22Rv1 (cell line): Measurements from ENCODE around the gene NR1D2.

Experiments used
- H3K27ac ChIP-seq: fragments of 450-650 bp; 2 replicates; pipeline ENCODE4 v1.5.1; 2017
- ZFX ChIP-seq: fragments of 450-650 bp; IDR thresholded peaks from 2 replicates; pipeline ENCODE4 v1.6.1; 2017; ENCODE audit warnings: antibody characterized with exemption, borderline replicate concordance
- TF ChIP-seq, protein P1 (sequence below): fragments of 450-650 bp; IDR thresholded peaks from 2 replicates; pipeline ENCODE4 v1.5.1; 2017; ENCODE audit warnings: mild to moderate bottlenecking

The NR1D2 gene

GRCh38 chr3:23920151-23920655 is 24.9 kb upstream of the NR1D2 start:
- TF ChIP-seq ZFX: no peak
- TF ChIP-seq, protein P1, sequence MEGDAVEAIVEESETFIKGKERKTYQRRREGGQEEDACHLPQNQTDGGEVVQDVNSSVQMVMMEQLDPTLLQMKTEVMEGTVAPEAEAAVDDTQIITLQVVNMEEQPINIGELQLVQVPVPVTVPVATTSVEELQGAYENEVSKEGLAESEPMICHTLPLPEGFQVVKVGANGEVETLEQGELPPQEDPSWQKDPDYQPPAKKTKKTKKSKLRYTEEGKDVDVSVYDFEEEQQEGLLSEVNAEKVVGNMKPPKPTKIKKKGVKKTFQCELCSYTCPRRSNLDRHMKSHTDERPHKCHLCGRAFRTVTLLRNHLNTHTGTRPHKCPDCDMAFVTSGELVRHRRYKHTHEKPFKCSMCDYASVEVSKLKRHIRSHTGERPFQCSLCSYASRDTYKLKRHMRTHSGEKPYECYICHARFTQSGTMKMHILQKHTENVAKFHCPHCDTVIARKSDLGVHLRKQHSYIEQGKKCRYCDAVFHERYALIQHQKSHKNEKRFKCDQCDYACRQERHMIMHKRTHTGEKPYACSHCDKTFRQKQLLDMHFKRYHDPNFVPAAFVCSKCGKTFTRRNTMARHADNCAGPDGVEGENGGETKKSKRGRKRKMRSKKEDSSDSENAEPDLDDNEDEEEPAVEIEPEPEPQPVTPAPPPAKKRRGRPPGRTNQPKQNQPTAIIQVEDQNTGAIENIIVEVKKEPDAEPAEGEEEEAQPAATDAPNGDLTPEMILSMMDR: no peak
- peak overlapping the region; percentile 41 for H3K27ac ChIP-seq

- H3K27ac ChIP-seq: peak overlapping the region; percentile 41
- TF ChIP-seq ZFX: no peak
- TF ChIP-seq, protein P1: no peak
Observed at GRCh38 chr3:23921052-23921511, 24.0 kb upstream of the NR1D2 start.

- TF ChIP-seq, protein P1: no peak
- TF ChIP-seq ZFX: no peak
- no peak overlapping the region for H3K27ac ChIP-seq
Observed at GRCh38 chr3:23923786-23924185, 21.3 kb upstream of the NR1D2 start.

DNA sequence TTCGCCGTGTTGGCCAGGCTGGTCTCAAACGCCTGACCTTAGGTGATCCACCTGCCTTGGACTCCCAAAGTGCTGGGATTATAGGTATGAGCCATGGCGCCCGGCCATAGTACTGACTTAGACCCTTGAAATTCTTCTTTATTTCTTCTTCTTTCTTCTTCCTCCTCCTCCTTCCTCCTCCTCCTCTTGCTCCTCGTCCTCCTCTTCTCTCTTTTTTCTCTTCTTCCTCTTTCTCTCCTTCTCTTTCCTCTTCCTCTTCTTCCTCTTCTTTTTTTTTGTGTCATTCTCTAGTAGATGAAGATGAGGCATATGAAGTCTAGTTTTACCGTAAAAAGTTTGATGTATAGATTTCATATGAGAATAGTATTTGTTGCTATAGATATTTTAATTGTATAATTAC is 18.8 kb upstream of the NR1D2 start:
- peak overlapping the region; percentile 82; the same call in 1 of the 2 replicates for H3K27ac ChIP-seq
- TF ChIP-seq, protein P1: no peak
- no peak for TF ChIP-seq ZFX

DNA sequence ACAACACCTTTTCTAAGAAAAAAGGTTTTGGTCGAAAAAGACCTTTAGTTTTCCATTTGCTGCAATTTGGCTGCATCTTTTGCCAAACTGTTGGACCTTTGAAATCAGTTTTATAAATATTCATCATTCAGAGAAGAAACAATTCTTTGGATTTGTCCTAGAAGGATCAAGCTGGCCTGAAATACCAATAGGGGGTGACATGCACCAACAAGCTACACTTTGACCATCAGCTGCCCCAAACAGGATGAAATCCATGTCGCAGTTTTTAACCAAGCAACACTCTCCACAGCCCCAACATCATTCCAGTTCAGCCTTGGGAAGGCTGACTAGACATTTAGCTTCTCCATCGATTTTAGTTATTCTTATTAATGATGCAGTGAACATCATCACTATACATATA is 18.4 kb upstream of the NR1D2 start:
- H3K27ac ChIP-seq: peak overlapping the region; percentile 82
- no peak for TF ChIP-seq ZFX
- TF ChIP-seq, protein P1: peak; percentile 14; the same call in 1 of the 2 replicates

DNA sequence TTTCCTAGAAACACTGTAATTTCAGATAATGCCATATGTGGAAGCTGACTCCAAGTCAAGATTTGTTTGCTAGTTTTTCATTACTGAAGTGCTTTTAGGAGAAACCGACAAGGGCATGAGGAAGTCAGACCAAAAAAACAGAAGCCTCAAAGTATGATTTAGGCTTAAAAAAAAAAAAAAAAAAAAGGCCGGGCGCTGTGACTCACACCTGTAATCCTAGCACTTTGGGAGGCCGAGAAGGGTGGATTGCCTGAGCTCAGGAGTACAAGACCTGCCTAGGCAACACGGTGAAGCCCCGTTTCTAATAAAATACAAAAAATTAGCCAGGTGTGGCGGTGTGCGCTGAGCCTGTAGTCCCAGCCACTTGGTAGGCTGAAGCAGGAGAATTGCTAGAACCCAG is 16.6 kb upstream of the NR1D2 start:
- H3K27ac ChIP-seq: peak overlapping the region; percentile 82
- TF ChIP-seq, protein P1: no peak
- TF ChIP-seq ZFX: no peak

GRCh38 chr3:23931597-23931996 is 13.5 kb upstream of the NR1D2 start:
- TF ChIP-seq, protein P1: no peak
- TF ChIP-seq ZFX: no peak
- H3K27ac ChIP-seq: no peak overlapping the region
